ENCODE measurements around the gene LOXL1. TPM values are rescaled to one million over a fixed set of nuclear protein-coding genes. Genes with fewer than 3 reads are reported as not detected.

Gene LOXL1
- polyA plus RNA-seq, 3 donors, result 0.07 TPM; not detected in 2

GRCh38 chr15:73894133-73894814 lies 32.0 kb upstream of the LOXL1 start:
- DNase-seq, result no peak
- no peaks in the 10 kb centered on the region for H4K20me1 ChIP-seq (ENCODE audit: insufficient read depth, low read length)

More at GRCh38 chr15:73894133-73894814, 32.0 kb upstream of the LOXL1 start:
- peaks cover 3 to 11% (median 5%) of the 10 kb centered on the region in 7 donors for H3K9me3 Mint-ChIP-seq
- Histone ChIP-seq H3K79me2 (ENCODE audit: insufficient read depth, low read length) (no peaks in the 10 kb centered on the region), H3K4me1 (ENCODE audit: control insufficient read depth in 1 of 2, insufficient read depth in 2 of 2, low read length in 2 of 2) (no peaks in the 10 kb centered on the region), H3K36me3 (replicated peaks in 1 of 2; ENCODE audit: control insufficient read depth in 1 of 2, insufficient read depth in 2 of 2, low read length in 2 of 2) (no peaks in the 10 kb centered on the region), H3K4me3 (replicated peaks in 1 of 3; ENCODE audit: low read depth in 2 of 3, low read length in 3 of 3) (no peak overlapping the region), H3K9me3 (replicated peaks in 1 of 2; ENCODE audit: control insufficient read depth in 1 of 2, insufficient read depth in 1 of 2, low read length in 2 of 2) (peaks cover 0 to 13% of the 10 kb centered on the region in 2 donors), H2AFZ (ENCODE audit: insufficient read depth, low read depth, low read length, poor library complexity, severe bottlenecking) (no peak overlapping the region), H3K27me3 (ENCODE audit: control insufficient read depth in 2 of 2, insufficient read depth in 2 of 2, low read length in 2 of 2) (no peaks in the 10 kb centered on the region), H3K27ac (ENCODE audit: low read depth in 1 of 2, low read length in 2 of 2) (no peak overlapping the region), H3K9ac (ENCODE audit: insufficient read depth, low read length, poor library complexity, severe bottlenecking) (no peak overlapping the region), H3K4me2 (replicated peaks; ENCODE audit: extremely low read depth, low read length, poor library complexity, severe bottlenecking) (no peak overlapping the region)
- H3K36me3 Mint-ChIP-seq, result no peaks in the 10 kb centered on the region
- no peak overlapping the region for H3K4me3 Mint-ChIP-seq
- no peaks in the 10 kb centered on the region for H3K4me1 Mint-ChIP-seq
- H3K27ac Mint-ChIP-seq, result peak overlapping the region in 1 of 7 donors; percentile 30
- 94% methylated on average over 3 of the region's 12 CpGs for WGBS (ENCODE audit: insufficient coverage)
- no peak for TF ChIP-seq CTCF (IDR thresholded peaks at IDR 0.05)
- intact Hi-C loops (cut with micrococcal nuclease), result no loop called here
- H3K27me3 Mint-ChIP-seq (ENCODE audit: low read depth in 3 of 3), result peaks cover 6 to 11% (median 9%) of the 10 kb centered on the region in 3 donors

All from CD14-positive monocyte (primary cell).